Gastroesophageal sphincter (tissue), 3 donors: ENCODE results near the gene ARHGEF11.

Source experiments
- EP300 ChIP-seq: sonication (generic); formaldehyde crosslinking; IDR thresholded peaks from one replicate; pipeline ENCODE4 v1.6.1; 2017; ENCODE audit warnings: antibody characterized with exemption, mild to moderate bottlenecking
- POLR2A ChIP-seq, 2 donors: fragments of 450-650 bp; IDR thresholded peaks; one replicate each; pipeline ENCODE4 v1.6.1; 2017; ENCODE audit warnings: antibody characterized with exemption in 2 of 2, mild to moderate bottlenecking in 2 of 2, moderate library complexity in 1 of 2
- POLR2AphosphoS5 ChIP-seq: sonication (generic); formaldehyde crosslinking; IDR thresholded peaks from one replicate; pipeline ENCODE4 v1.6.1; 2017; ENCODE audit warnings: antibody characterized with exemption
- TF ChIP-seq, protein P1 (sequence below), 4 experiments: fragments of 200-600 bp in 2 of 4; fragments of 450-650 bp in 2 of 4; sonication (generic) in 1 of 4; IDR thresholded peaks; one replicate each; pipeline ENCODE4 v1.5.1; 2017 to 2019; ENCODE audit warnings: antibody characterized with exemption in 4 of 4, mild to moderate bottlenecking in 2 of 4, moderate library complexity in 2 of 4

DNA sequence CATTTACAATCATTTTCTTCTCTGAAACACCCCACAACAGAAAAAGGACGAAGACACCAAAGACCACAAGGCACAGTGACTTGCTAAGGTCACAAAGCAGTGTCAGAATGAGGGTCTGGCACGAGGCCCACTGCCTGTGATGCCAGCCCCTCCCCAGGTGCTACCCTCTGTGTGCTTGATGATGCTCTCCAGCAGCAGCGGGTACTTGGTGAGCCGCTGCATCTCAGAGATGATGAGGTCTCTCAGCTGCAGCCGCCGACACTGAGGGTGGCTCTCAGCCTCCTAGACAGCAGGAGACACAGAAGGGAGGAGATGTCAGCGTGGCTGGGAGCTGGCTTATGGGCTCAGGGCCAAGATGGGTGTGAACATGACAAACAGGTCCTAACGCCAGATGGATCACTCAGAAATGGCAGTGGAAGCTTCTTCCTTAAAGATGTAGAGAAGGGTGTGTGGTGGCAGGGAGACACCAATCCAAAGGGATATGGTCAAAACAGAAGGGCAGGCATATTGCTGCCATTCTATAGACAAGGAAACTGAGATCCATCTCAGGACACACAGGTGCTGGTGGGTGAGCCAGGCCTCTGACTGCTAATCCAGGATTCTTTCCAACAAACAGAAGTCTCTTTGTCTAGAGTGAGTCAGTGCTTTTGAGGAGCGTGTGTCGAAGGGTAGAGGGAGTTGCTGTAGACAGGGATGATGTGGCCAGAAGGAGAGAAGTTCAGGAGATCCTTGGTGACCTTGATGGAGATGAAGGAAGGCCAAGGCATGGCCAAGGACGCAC, 99.5 kb downstream of the ARHGEF11 start:
- no peak for TF ChIP-seq EP300
- TF ChIP-seq, protein P1, sequence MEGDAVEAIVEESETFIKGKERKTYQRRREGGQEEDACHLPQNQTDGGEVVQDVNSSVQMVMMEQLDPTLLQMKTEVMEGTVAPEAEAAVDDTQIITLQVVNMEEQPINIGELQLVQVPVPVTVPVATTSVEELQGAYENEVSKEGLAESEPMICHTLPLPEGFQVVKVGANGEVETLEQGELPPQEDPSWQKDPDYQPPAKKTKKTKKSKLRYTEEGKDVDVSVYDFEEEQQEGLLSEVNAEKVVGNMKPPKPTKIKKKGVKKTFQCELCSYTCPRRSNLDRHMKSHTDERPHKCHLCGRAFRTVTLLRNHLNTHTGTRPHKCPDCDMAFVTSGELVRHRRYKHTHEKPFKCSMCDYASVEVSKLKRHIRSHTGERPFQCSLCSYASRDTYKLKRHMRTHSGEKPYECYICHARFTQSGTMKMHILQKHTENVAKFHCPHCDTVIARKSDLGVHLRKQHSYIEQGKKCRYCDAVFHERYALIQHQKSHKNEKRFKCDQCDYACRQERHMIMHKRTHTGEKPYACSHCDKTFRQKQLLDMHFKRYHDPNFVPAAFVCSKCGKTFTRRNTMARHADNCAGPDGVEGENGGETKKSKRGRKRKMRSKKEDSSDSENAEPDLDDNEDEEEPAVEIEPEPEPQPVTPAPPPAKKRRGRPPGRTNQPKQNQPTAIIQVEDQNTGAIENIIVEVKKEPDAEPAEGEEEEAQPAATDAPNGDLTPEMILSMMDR (IDR thresholded peaks at IDR 0.05), result no peak
- TF ChIP-seq POLR2A (IDR thresholded peaks at IDR 0.05), result no peak
- no peak for TF ChIP-seq POLR2AphosphoS5
